Thyroid gland (tissue), 4 donors: Measurements from ENCODE around the gene NT5C1A.

Experiments
- CTCF ChIP-seq, 6 experiments: fragments of 200-600 bp in 3 of 6; fragments of 450-650 bp in 3 of 6; sonication (generic) in 3 of 6; IDR thresholded peaks; one replicate each; pipeline ENCODE4 v1.5.1; 2016 to 2019; ENCODE audit warnings: antibody characterized with exemption in 6 of 6, mild to moderate bottlenecking in 2 of 6, inconsistent platforms in 1 of 6, moderate library complexity in 1 of 6
- POLR2A ChIP-seq, 2 donors: fragments of 450-650 bp; IDR thresholded peaks; one replicate each; pipeline ENCODE4 v1.6.1; 2017; ENCODE audit warnings: antibody characterized with exemption in 2 of 2, mild to moderate bottlenecking in 2 of 2, moderate library complexity in 1 of 2

- TF ChIP-seq CTCF (IDR thresholded peaks at IDR 0.05) (no peak), POLR2A (IDR thresholded peaks at IDR 0.05) (peak in 1 of 2 donors; percentile 70)
These were observed 19.7 kb upstream of the NT5C1A start, which contains the start of gene HPCAL4 for GRCh38 chr1:39691383-39692151.
